OCI-LY1 (cell line): Measurements from ENCODE around the gene TUBD1.
A peak's percentile ranks its signal among the peaks of the same experiment; 100 is the strongest.

Source experiments
- H2AFZ ChIP-seq: fragments of 200-600 bp; sonication (generic), shearing (Covaris generic); 2 replicates; pipeline ENCODE4 v1.6.0; 2014; ENCODE audit warnings: antibody characterized with exemption, mild to moderate bottlenecking, low read length
- H3F3A ChIP-seq: fragments of 200-600 bp; sonication (generic), shearing (Covaris generic); 2 replicates; pipeline ENCODE4 v1.6.0; 2014; ENCODE audit warnings: mild to moderate bottlenecking, antibody characterized with exemption, low read length, moderate library complexity; ENCODE audit not compliant: insufficient read depth
- H3K27ac ChIP-seq: fragments of 200-600 bp; sonication (generic); 2 replicates; pipeline ENCODE4 v1.5.1; 2014; ENCODE audit warnings: low read length, mixed run types, mild to moderate bottlenecking, low read depth; ENCODE audit not compliant: poor library complexity, severe bottlenecking
- H3K27me3 ChIP-seq: fragments of 200-600 bp; sonication (generic); 2 replicates; pipeline ENCODE4 v1.6.0; 2014; ENCODE audit warnings: antibody characterized with exemption, mild to moderate bottlenecking, low read length, moderate library complexity; ENCODE audit not compliant: insufficient read depth
- H3K36me3 ChIP-seq: fragments of 200-600 bp; sonication (generic); 2 replicates; pipeline ENCODE4 v1.6.1; 2014; ENCODE audit warnings: mild to moderate bottlenecking, antibody characterized with exemption, low read length, moderate library complexity, mixed read lengths; ENCODE audit not compliant: insufficient read depth
- H3K4me1 ChIP-seq: fragments of 200-600 bp; sonication (generic); 2 replicates; pipeline ENCODE4 v1.5.1; 2014; ENCODE audit warnings: mild to moderate bottlenecking, low read length, moderate library complexity; ENCODE audit not compliant: insufficient read depth, severe bottlenecking
- H3K4me2 ChIP-seq: fragments of 200-600 bp; sonication (generic), shearing (Covaris generic); 2 replicates; pipeline ENCODE4 v1.6.1; 2014; ENCODE audit warnings: low read length
- H3K4me3 ChIP-seq: fragments of 200-600 bp; sonication (generic); 2 replicates; pipeline ENCODE4 v1.5.1; 2014; ENCODE audit warnings: low read length, low read depth, mild to moderate bottlenecking, mixed read lengths; ENCODE audit not compliant: poor library complexity, severe bottlenecking
- H3K79me2 ChIP-seq: fragments of 200-600 bp; shearing (Covaris generic); 2 replicates; pipeline ENCODE4 v1.6.1; 2016; ENCODE audit warnings: mixed run types, low read length, mixed read lengths; ENCODE audit not compliant: insufficient read depth
- H3K9ac ChIP-seq: fragments of 200-600 bp; sonication (generic), shearing (Covaris generic); 2 replicates; pipeline ENCODE4 v1.6.1; 2014; ENCODE audit warnings: mild to moderate bottlenecking, low read length, mixed read lengths
- H3K9me2 ChIP-seq: fragments of 200-600 bp; sonication (generic), shearing (Covaris generic); 2 replicates; pipeline ENCODE4 v1.6.1; 2014; ENCODE audit warnings: low read depth, mild to moderate bottlenecking, low read length, mixed read lengths
- H3K9me3 ChIP-seq: fragments of 200-600 bp; shearing (Covaris generic); 2 replicates; pipeline ENCODE4 v1.6.1; 2014; ENCODE audit warnings: low read length, mixed read lengths
- H4K20me1 ChIP-seq: fragments of 200-600 bp; sonication (generic), shearing (Covaris generic); 2 replicates; pipeline ENCODE4 v1.6.0; 2016; ENCODE audit warnings: mild to moderate bottlenecking, low read length; ENCODE audit not compliant: insufficient read depth
- CTCF ChIP-seq: fragments of 200-600 bp; sonication (generic), shearing (Covaris generic); IDR thresholded peaks from 2 replicates; pipeline ENCODE4 v1.5.1; 2017; ENCODE audit warnings: mild to moderate bottlenecking, antibody characterized with exemption, low read length, moderate library complexity, mixed read lengths
- EZH2 ChIP-seq: fragments of 200-600 bp; sonication (generic), shearing (Covaris generic); IDR thresholded peaks from 2 replicates; pipeline ENCODE4 v1.8.0; 2017; ENCODE audit warnings: borderline replicate concordance, mixed run types, mild to moderate bottlenecking, antibody characterized with exemption, low read length, moderate library complexity, mixed read lengths

TUBD1 gene

GRCh38 chr17:59828478-59828760 is 64.3 kb downstream of the TUBD1 start:
- Histone ChIP-seq H3F3A (no peaks in the 10 kb centered on the region), H3K4me3 (no peak overlapping the region), H3K9me2 (no peaks in the 10 kb centered on the region), H3K4me1 (peaks cover 61% of the 10 kb centered on the region), H3K36me3 (no peaks in the 10 kb centered on the region), H3K9me3 (no peaks in the 10 kb centered on the region), H3K9ac (peak overlapping the region; percentile 28; the same call in 1 of the 2 replicates), H4K20me1 (no peaks in the 10 kb centered on the region), H3K27me3 (no peaks in the 10 kb centered on the region), H2AFZ (no peak overlapping the region), H3K27ac (peak overlapping the region; percentile 78), H3K79me2 (no peaks in the 10 kb centered on the region), H3K4me2 (peak overlapping the region; percentile 19; the same call in 1 of the 2 replicates)
- no peak for TF ChIP-seq EZH2
- no peak for TF ChIP-seq CTCF

- Histone ChIP-seq H3K79me2 (no peaks in the 10 kb centered on the region), H3F3A (no peaks in the 10 kb centered on the region), H3K4me1 (peaks cover 57% of the 10 kb centered on the region), H3K36me3 (no peaks in the 10 kb centered on the region), H3K4me2 (peak overlapping the region; percentile 19; the same call in 1 of the 2 replicates), H4K20me1 (no peaks in the 10 kb centered on the region), H3K4me3 (no peak overlapping the region), H3K9ac (peak overlapping the region; percentile 28; the same call in 1 of the 2 replicates), H3K9me3 (no peaks in the 10 kb centered on the region), H3K27me3 (no peaks in the 10 kb centered on the region), H3K27ac (peak overlapping the region; percentile 78), H2AFZ (no peak overlapping the region), H3K9me2 (no peaks in the 10 kb centered on the region)
- no peak for TF ChIP-seq EZH2
- no peak for TF ChIP-seq CTCF
Measured at GRCh38 chr17:59827721-59828477, 64.8 kb downstream of the TUBD1 start.

GRCh38 chr17:59826706-59827453 is 65.9 kb downstream of the TUBD1 start:
- Histone ChIP-seq H3K4me1 (peaks cover 53% of the 10 kb centered on the region), H3K4me3 (no peak overlapping the region), H3F3A (no peaks in the 10 kb centered on the region), H3K9me3 (no peaks in the 10 kb centered on the region), H3K4me2 (no peak overlapping the region), H4K20me1 (no peaks in the 10 kb centered on the region), H3K79me2 (no peaks in the 10 kb centered on the region), H3K9ac (no peak overlapping the region), H3K9me2 (no peaks in the 10 kb centered on the region), H2AFZ (no peak overlapping the region), H3K27me3 (no peaks in the 10 kb centered on the region), H3K27ac (no peak overlapping the region), H3K36me3 (no peaks in the 10 kb centered on the region)
- no peak for TF ChIP-seq EZH2
- TF ChIP-seq CTCF = no peak
